Measurements from ENCODE around the gene CYP46A1.
A peak's percentile ranks its signal among the peaks of the same experiment; 100 is the strongest.

CYP46A1 gene

GRCh38 chr14:99687284-99688209, 3.4 kb downstream of the CYP46A1 start:
- DNase-seq (ENCODE audit: low read depth in 3 of 3) = peak in 1 of 3 experiments; percentile 11

- DNase-seq (ENCODE audit: low read depth in 3 of 3) = no peak
These were observed 4.1 kb downstream of the CYP46A1 start for GRCh38 chr14:99688210-99688581.

GRCh38 chr14:99688629-99689028, 4.5 kb downstream of the CYP46A1 start:
- no peak for DNase-seq (ENCODE audit: low read depth in 3 of 3)

- DNase-seq (ENCODE audit: low read depth in 3 of 3) = no peak
These were observed 5.5 kb downstream of the CYP46A1 start for GRCh38 chr14:99689266-99690236.

- no peak for DNase-seq (ENCODE audit: low read depth in 3 of 3)
These were observed 6.5 kb downstream of the CYP46A1 start for GRCh38 chr14:99690636-99691035.

GRCh38 chr14:99691111-99691885, 7.2 kb downstream of the CYP46A1 start:
- DNase-seq (ENCODE audit: low read depth in 3 of 3) = no peak

- no peak for DNase-seq (ENCODE audit: low read depth in 3 of 3)
These were observed 9.8 kb downstream of the CYP46A1 start for GRCh38 chr14:99693918-99694317.

- DNase-seq (ENCODE audit: low read depth in 3 of 3) = no peak
These were observed 12.8 kb downstream of the CYP46A1 start for GRCh38 chr14:99696929-99697328.

- no peak for DNase-seq (ENCODE audit: low read depth in 3 of 3)
These were observed 14.1 kb downstream of the CYP46A1 start for GRCh38 chr14:99698236-99698635.

GRCh38 chr14:99698642-99699041, 14.5 kb downstream of the CYP46A1 start:
- no peak for DNase-seq (ENCODE audit: low read depth in 3 of 3)

GRCh38 chr14:99699085-99699760, 15.1 kb downstream of the CYP46A1 start:
- no peak for DNase-seq (ENCODE audit: low read depth in 3 of 3)

- DNase-seq (ENCODE audit: low read depth in 3 of 3) = no peak
These were observed 15.8 kb downstream of the CYP46A1 start for GRCh38 chr14:99699861-99700260.

GRCh38 chr14:99700379-99700778, 16.3 kb downstream of the CYP46A1 start:
- DNase-seq (ENCODE audit: low read depth in 3 of 3) = no peak

GRCh38 chr14:99701260-99701659, 17.2 kb downstream of the CYP46A1 start:
- no peak for DNase-seq (ENCODE audit: low read depth in 3 of 3)

- DNase-seq (ENCODE audit: low read depth in 3 of 3) = no peak
These were observed 18.0 kb downstream of the CYP46A1 start for GRCh38 chr14:99702115-99702514.

GRCh38 chr14:99703381-99703780, 19.3 kb downstream of the CYP46A1 start:
- DNase-seq (ENCODE audit: low read depth in 3 of 3) = no peak

GRCh38 chr14:99704037-99704436, 19.9 kb downstream of the CYP46A1 start:
- DNase-seq (ENCODE audit: low read depth in 3 of 3) = no peak

GRCh38 chr14:99706107-99706900, 22.2 kb downstream of the CYP46A1 start:
- no peak for DNase-seq (ENCODE audit: low read depth in 3 of 3)

GRCh38 chr14:99707420-99707819, 23.3 kb downstream of the CYP46A1 start:
- DNase-seq (ENCODE audit: low read depth in 3 of 3) = no peak

- no peak for DNase-seq (ENCODE audit: low read depth in 3 of 3)
These were observed 23.8 kb downstream of the CYP46A1 start for GRCh38 chr14:99707921-99708320.

Measured in stimulated activated CD4-positive, alpha-beta T cell treated with anti-CD3 and anti-CD28 coated beads, TNF-alpha, amount 100 ng/mL, for 4 hours (primary cell).